K562 (cell line): ENCODE measurements around the gene CACNG6.

Experiments
- CEBPB ChIP-seq: fragments of 450-650 bp; IDR thresholded peaks from 2 replicates; pipeline ENCODE4 v1.6.1; 2016; ENCODE audit warnings: missing genetic modification characterization, missing compliant biosample characterization
- CREB3 ChIP-seq: fragments of 450-650 bp; conservative IDR thresholded peaks from 2 replicates; pipeline ENCODE4 v1.6.1; 2016; ENCODE audit warnings: missing genetic modification characterization, low read depth, mild to moderate bottlenecking, missing compliant biosample characterization, moderate library complexity
- CTCF ChIP-seq, 3 experiments: IDR thresholded peaks in 2 of 3; conservative IDR thresholded peaks in 1 of 3; 2 replicates each; pipeline ENCODE4 v1.5.1; 2011 to 2012; ENCODE audit warnings: low read length in 3 of 3, mild to moderate bottlenecking in 3 of 3, control low read depth in 2 of 3, improper control_type of control experiment in 1 of 3, inconsistent platforms in 1 of 3, low read depth in 1 of 3, mixed read lengths in 1 of 3, moderate library complexity in 1 of 3; ENCODE audit not compliant: insufficient read depth in 2 of 3
- FOXJ3 ChIP-seq: sonication (generic); formaldehyde crosslinking; IDR thresholded peaks from 2 replicates; pipeline ENCODE4 v1.4.0; 2020; ENCODE audit warnings: mild to moderate bottlenecking, missing genetic modification reagents
- MYC ChIP-seq, 2 experiments: fragments of 250-450 bp in 1 of 2; sonication (Bioruptor Pico) in 1 of 2; IDR thresholded peaks; 2 replicates each; pipeline versions ENCODE4 v1.5.1 to v1.6.1; 2012 to 2021; ENCODE audit warnings: low read depth in 2 of 2, borderline replicate concordance in 1 of 2, improper control_type of control experiment in 1 of 2, low read length in 1 of 2, mild to moderate bottlenecking in 1 of 2, moderate library complexity in 1 of 2
- POLR2A ChIP-seq: fragments of 450-650 bp; conservative IDR thresholded peaks from 2 replicates; pipeline ENCODE4 v1.6.1; 2016
- SMAD1 ChIP-seq: fragments of 150-350 bp; IDR thresholded peaks from 2 replicates; pipeline ENCODE4 v1.6.1; 2014; ENCODE audit warnings: low read length, low read depth; ENCODE audit not compliant: partially characterized antibody
- SP1 ChIP-seq: sonication (generic); formaldehyde crosslinking; IDR thresholded peaks from 2 replicates; pipeline ENCODE4 v1.8.1; 2022; ENCODE audit warnings: mild to moderate bottlenecking, missing genetic modification reagents

- TF ChIP-seq CEBPB (no peak), CTCF (IDR thresholded peaks at IDR 0.05 in 2 of 3, conservative IDR thresholded peaks at IDR 0.05 in 1 of 3; ENCODE audit: insufficient read depth in 2 of 3, low read depth in 1 of 3, low read length in 3 of 3) (no peak), FOXJ3 (CRISPR knock-in tag) (no peak), MYC (IDR thresholded peaks at IDR 0.05; ENCODE audit: low read depth, low read length) (no peak), MYC (CRISPR knock-in tag; IDR thresholded peaks at IDR 0.05; ENCODE audit: borderline replicate concordance, low read depth) (no peak), POLR2A (no peak), SMAD1 (no peak), SP1 (no peak), CREB3 (no peak)
These were observed 32.3 kb upstream of the CACNG6 start for GRCh38 chr19:53958823-53959757.
